ENCODE data around the gene TP53AIP1. TPM values are rescaled to one million over a fixed set of nuclear protein-coding genes. Genes with fewer than 3 reads are reported as not detected.

The TP53AIP1 gene
- total RNA-seq, 1 donor from 2014 or later = 0.17 TPM

DNA sequence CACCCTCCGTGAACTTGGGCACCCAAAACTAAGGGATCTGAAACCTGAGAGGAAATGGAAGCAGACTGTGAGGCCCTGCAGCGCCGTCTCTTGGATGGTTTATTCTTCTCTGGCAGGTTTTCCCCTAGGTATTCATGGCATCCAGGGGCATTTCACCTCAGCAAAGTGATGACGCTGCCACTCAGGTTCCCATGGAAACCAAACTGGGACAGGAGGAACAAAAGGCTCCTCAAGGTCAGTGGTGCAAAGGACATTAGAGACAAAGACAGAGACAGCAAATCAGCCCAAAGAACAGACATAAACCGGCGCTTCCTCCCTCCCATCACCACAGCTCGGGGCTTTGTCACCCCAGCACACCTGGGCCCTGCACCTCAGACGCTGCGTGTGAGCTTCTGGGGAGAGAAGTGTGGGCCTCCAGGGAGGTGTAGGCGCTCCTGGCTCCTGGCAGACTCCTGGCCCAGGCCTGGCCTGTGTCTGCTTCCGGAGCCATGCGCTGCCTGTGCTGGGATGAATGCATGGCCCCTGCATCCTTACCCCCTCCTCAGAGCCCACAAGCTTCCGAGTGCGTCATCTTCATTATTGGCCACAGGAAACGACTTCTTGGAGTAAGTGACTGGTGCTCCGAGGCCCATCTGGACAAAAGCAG, 5.9 kb downstream of the TP53AIP1 start:
- H3K4me3 Mint-ChIP-seq (ENCODE audit: unreplicated experiment) = no peak overlapping the region
- peaks cover 7% of the 10 kb centered on the region for H3K27me3 Mint-ChIP-seq (ENCODE audit: low read depth)
- H3K27ac Mint-ChIP-seq (ENCODE audit: unreplicated experiment) = no peak overlapping the region
- no peaks in the 10 kb centered on the region for H3K36me3 Mint-ChIP-seq (ENCODE audit: low read depth)
- H3K9me3 Mint-ChIP-seq (ENCODE audit: low read depth) = no peaks in the 10 kb centered on the region
- no peaks in the 10 kb centered on the region for H3K4me1 Mint-ChIP-seq (ENCODE audit: low read depth)
- no peak for DNase-seq (ENCODE audit: low spot score)
- TF ChIP-seq, protein P1, sequence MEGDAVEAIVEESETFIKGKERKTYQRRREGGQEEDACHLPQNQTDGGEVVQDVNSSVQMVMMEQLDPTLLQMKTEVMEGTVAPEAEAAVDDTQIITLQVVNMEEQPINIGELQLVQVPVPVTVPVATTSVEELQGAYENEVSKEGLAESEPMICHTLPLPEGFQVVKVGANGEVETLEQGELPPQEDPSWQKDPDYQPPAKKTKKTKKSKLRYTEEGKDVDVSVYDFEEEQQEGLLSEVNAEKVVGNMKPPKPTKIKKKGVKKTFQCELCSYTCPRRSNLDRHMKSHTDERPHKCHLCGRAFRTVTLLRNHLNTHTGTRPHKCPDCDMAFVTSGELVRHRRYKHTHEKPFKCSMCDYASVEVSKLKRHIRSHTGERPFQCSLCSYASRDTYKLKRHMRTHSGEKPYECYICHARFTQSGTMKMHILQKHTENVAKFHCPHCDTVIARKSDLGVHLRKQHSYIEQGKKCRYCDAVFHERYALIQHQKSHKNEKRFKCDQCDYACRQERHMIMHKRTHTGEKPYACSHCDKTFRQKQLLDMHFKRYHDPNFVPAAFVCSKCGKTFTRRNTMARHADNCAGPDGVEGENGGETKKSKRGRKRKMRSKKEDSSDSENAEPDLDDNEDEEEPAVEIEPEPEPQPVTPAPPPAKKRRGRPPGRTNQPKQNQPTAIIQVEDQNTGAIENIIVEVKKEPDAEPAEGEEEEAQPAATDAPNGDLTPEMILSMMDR (IDR thresholded peaks at IDR 0.05) = no peak

DNA sequence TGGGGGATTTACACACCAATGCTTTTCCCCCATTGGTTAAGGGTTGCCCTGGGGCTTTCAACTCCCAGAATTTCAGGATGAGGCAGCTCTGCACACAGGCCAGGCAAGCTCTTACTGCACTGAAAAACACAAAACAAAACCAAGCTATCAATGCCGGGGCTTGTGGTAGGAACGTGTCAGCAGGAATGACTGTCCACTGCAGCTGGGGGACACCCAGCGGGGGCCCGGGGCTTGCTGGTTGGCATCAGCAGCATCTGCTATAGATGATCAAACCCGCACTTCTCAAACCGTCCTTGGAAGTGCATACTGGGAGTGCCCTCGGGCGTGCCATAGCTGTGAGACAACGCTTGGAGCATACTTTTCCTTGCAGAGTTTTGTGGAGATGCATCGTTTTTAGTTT, 7.7 kb downstream of the TP53AIP1 start:
- Mint-ChIP-seq H3K9me3 (ENCODE audit: low read depth) (no peaks in the 10 kb centered on the region), H3K27ac (ENCODE audit: unreplicated experiment) (no peak overlapping the region), H3K27me3 (ENCODE audit: low read depth) (peaks cover 11% of the 10 kb centered on the region), H3K4me1 (ENCODE audit: low read depth) (peaks cover 3% of the 10 kb centered on the region), H3K36me3 (ENCODE audit: low read depth) (no peaks in the 10 kb centered on the region), H3K4me3 (ENCODE audit: unreplicated experiment) (no peak overlapping the region)
- DNase-seq (ENCODE audit: low spot score) = no peak
- TF ChIP-seq, protein P1 (IDR thresholded peaks at IDR 0.05) = no peak

DNA sequence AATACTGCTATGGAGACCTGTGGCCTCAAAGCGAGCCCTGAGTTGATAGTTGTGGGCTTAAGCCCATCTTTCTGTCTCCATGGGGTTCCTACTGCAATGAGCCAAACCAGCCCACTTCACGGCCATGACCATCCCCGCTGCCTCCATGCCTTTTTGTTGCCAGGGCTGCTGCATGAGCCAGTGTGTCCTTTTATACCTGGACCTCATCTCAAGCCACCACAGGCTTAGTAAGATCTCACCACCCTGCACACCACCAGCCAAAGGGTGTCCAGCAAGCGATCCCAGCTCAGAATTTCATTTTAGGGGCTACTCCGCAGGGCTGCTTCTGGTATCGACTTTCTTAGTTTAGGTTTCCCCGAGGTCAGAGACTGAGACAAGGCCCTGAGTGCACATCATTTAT, 8.3 kb downstream of the TP53AIP1 start:
- H3K9me3 Mint-ChIP-seq (ENCODE audit: low read depth) = no peaks in the 10 kb centered on the region
- H3K27me3 Mint-ChIP-seq (ENCODE audit: low read depth) = peaks cover 12% of the 10 kb centered on the region
- TF ChIP-seq, protein P1 (IDR thresholded peaks at IDR 0.05) = no peak
- peaks cover 7% of the 10 kb centered on the region for H3K4me1 Mint-ChIP-seq (ENCODE audit: low read depth)
- DNase-seq (ENCODE audit: low spot score) = no peak
- no peak overlapping the region for H3K27ac Mint-ChIP-seq (ENCODE audit: unreplicated experiment)
- peaks cover under 1% of the 10 kb centered on the region for H3K36me3 Mint-ChIP-seq (ENCODE audit: low read depth)
- no peak overlapping the region for H3K4me3 Mint-ChIP-seq (ENCODE audit: unreplicated experiment)

DNA sequence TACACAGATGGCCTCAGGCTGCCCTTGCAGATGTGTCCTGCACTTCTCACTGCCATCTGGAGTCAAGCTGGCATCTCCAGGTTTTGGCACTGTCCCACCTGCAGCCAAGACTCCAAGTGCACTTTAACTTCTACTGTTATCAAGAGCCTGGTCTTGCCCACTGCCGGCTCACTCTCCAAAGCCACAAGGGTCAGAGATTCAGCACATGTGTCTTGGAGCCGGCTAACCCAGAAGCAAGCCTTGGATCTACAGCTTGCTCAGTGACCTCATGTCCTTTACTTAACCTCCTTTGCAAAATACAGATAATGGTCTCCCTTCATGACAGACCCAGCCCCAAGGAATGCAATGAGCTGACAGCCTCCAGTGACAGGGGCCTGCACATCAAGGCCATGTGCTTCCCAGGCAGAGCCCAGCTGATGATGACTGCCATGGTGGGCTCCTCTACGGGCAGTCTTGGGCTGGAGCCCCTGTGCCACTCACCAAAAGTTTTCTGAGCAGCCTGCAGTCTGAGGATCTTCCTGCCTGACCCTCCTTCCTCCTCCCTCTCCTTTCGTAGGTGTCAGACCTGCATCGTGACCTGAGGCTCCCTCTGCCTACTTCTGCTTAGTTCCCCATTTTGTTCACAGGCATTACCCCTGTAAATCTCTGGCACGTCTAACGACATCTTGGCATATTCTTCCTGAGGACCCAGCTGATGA, 9.0 kb downstream of the TP53AIP1 start:
- Mint-ChIP-seq H3K27ac (ENCODE audit: unreplicated experiment) (no peak overlapping the region), H3K36me3 (ENCODE audit: low read depth) (peaks cover 2% of the 10 kb centered on the region)
- DNase-seq (ENCODE audit: low spot score) = no peak

DNA sequence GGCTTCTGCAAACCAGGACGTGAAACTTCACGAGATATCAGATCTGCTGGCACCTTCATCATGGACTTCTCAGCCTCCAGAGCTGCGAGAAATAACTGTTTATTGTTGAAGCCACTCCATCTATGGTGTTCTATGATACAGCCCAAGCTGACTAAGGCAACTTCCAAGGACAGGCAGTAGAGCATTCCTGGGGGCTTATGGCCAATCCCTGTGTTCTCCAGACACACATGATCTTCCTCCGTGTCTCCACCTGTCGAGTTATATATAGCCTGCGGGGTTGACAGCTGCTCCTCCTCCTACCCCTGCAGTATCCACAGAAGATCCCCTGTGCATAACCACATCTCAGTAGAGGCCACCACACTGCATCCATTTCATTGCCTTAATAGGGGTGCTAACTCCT, 11.0 kb downstream of the TP53AIP1 start:
- Mint-ChIP-seq H3K4me3 (ENCODE audit: unreplicated experiment) (no peak overlapping the region), H3K36me3 (ENCODE audit: low read depth) (peaks cover 2% of the 10 kb centered on the region), H3K27me3 (ENCODE audit: low read depth) (peaks cover 19% of the 10 kb centered on the region), H3K9me3 (ENCODE audit: low read depth) (no peaks in the 10 kb centered on the region), H3K27ac (ENCODE audit: unreplicated experiment) (no peak overlapping the region), H3K4me1 (ENCODE audit: low read depth) (peaks cover 7% of the 10 kb centered on the region)
- no peak for DNase-seq (ENCODE audit: low spot score)
- TF ChIP-seq, protein P1 (IDR thresholded peaks at IDR 0.05) = no peak

More for the DNA sequence above, 9.0 kb downstream of the TP53AIP1 start:
- H3K27me3 Mint-ChIP-seq (ENCODE audit: low read depth) = peaks cover 13% of the 10 kb centered on the region
- no peak overlapping the region for H3K4me3 Mint-ChIP-seq (ENCODE audit: unreplicated experiment)
- no peaks in the 10 kb centered on the region for H3K9me3 Mint-ChIP-seq (ENCODE audit: low read depth)
- H3K4me1 Mint-ChIP-seq (ENCODE audit: low read depth) = peaks cover 7% of the 10 kb centered on the region
- TF ChIP-seq, protein P1 (IDR thresholded peaks at IDR 0.05) = no peak

Measured in chondrocyte (in vitro differentiated cells).